GM19397 (cell line): ENCODE data around the gene CST1.

Experiments used
- ATAC-seq: cut with Tn5 transposase; IDR thresholded peaks from one replicate; pipeline ENCODE4 v1.9.1; 2021; ENCODE audit warnings: mild to moderate bottlenecking, moderate library complexity; ENCODE audit not compliant: unreplicated experiment

CST1 gene

DNA sequence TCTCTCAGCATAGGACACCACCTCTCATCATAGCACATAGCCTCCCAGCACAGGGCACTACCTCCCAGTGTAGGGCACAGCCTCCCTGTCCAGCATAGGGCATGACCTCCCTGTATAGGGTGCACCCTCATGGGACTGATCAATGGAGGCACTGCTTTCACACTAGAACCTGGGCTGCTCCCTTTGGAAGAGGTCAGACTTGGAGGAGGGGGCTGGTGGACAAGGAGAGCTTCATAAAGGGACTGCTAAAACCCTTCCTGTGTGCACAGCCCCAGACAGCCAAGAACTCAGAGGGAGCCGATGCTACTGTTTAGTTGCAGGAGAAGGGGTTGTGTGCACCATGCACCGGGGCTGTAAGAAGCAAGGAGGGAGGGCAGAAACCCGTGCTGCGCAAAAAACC lies 40.0 kb downstream of the CST1 start:
- no peak for ATAC-seq

DNA sequence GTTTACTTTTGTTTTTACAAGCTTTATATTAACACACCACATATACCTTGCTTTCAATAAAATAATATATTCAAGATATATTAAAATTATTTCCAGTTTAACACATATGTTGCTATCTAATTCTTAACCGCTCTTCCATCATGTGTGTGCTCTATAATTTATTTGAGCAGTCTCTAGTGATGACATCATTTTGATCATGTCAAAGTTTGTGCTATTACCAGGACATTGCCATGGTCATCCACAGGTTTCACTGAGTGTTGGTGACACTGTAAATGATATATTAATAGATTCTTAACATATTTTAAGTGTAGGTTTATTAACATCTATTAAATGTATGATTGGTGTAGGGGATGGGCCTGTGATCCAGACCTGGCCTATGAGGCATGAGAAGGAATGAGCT lies 44.8 kb downstream of the CST1 start:
- no peak for ATAC-seq

DNA sequence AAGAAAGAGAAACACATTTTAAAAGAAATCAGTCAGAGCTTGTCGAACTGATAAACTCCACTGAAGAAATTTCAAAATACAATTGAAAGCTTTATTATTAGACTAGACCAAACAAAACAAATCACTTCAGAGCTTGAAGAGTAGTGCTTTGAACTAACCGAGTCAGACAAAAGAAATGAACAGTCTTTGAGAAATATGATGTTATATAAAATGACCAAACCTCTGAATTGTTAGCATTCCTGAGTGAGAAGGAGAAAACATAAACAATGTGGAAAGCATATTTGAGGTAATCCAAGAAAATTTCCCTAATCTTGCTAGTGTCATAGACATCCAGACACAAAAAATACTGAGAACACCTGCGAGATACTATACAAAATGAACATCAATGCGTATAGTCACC lies 48.7 kb downstream of the CST1 start:
- ATAC-seq = no peak

DNA sequence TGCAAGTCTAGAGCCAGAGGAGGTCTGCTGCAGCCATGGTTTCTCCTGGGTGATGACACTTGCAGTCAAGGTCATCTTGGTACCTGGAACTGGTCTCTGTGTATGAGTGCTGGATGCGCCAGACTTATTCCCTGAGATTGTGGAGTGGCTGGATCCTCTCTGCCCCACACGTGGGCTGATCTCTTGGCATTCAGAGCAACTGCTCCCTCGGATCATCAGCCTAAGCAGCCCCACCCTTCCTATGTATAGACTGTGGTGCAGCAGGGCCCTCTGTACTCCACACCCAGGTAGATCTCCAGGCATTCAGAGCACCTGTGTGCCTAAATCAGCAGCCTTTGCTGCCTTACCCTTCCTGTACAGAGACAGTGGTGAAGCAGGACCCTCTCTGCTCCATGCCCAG lies 49.8 kb downstream of the CST1 start:
- no peak for ATAC-seq

DNA sequence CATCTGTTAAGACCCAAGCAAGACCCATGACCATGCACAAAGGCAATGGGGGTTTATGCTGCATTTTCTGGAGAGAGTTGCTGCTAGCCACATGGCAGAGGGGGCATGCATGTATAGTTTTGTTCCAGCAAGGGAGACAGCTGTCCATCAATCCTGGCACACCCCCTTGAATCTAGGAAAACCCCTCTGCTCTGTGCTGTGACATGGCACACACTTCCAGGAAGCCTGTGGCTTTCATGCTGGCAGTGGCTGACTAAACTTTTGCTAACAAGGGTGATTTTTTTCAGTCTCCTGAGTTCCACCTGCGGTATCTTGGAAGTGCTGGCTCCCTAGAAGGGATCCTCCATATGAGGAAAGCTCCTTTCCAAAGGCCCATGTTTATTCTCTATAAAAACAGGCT lies 52.8 kb downstream of the CST1 start:
- ATAC-seq = no peak
